Measurements from ENCODE around the gene COMT.
A peak's percentile ranks its signal among the peaks of the same experiment; 100 is the strongest.

COMT gene

DNA sequence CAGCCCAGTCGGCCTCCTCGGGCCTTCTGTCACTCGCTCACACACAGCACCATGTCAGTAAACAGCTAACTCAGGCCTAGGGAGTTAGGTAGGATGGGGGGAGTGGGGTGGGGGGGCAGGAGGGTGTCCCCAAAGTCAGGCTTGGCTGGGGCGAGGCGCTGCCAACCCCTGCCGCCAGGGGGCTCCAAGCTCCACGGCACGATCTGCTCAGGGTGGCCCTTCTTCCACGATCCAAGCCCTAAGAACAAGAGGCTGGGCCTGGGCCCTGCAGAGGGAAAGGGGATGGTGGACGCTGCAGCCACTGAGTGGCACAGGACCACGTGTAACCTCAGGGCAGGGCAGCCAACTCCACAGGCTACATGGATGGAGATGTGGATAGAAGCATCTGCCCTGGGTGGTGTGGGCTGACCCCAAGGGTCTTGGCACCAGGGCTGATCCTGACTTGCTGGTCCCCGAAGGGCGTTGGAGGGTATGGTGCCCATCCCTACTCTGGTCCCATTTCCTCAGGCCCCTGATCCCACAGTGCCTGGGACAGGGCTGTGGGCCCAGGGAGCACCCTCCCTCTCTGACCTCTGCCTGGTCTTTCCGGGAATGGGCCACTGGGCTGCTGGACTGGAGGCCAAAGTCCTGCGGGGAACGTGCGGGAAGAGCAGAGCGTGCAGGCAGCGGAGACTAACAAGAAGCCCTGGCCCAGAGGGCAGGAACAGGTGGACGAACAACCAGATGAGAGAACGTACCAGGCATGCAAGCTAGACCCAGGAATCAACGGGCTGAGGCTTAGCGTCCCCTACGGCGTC is 29.1 kb downstream of the COMT start:
- DNase-seq, result peak; percentile 62

DNA sequence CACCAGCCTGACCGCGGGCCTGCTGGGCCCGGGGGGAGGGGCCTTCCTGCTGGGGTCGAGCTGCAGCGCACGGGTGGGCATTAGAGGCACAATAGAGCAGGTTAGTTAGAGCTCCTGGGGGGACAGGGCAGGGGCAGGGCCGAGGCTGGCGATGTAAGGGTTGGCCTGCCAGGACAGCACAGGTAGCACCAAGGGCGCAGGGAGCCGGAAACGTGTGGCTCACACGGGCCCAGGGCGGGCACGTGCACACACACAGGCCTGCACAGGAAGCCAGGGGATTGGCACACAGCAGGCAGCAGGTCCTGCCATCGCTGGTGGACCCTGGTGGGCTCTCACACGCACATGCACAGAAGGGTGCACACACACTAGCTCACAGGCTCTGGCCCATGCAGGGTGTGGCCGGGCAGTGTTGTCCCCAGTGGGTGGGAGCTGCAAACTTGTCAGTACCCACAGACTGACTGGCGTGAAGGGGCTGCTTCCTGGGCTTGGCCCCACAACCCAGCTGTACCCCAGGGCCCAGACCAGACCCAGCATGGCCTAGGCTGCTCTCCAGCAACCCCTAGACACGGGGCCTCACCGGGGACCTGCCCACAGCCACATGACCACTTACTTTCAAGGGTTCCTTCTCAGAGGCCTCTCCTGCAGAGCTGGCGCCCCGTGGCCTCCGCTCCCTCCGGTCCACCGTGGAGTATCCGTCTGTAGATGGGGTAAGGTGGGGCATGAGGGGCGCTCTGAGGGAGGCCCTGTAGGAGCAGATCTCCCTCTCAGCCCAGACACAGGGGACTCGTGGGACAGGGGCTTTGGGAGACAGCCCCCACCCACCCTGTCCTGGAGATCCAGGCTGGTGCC is 29.9 kb downstream of the COMT start:
- DNase-seq, result no peak

DNA sequence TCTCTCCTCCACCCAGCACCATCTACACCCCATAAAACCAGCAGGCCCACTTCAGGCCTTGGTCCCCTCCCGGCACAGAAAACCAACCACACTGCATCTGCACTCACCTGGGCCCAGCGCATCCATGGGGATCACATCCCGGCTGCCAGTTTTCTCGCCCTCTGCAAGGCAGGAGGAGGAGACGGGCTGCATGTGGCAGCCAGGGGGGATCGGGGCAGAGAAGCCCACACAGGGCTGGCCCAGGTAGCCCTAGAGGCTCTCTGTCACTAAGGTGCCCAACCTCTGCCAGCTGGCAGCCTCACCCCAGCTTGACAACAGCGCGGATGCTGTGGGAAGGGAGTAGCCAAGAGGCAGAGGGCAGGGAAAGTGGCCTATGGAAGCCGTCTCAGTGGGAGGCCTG is 30.7 kb downstream of the COMT start:
- no peak for DNase-seq

DNA sequence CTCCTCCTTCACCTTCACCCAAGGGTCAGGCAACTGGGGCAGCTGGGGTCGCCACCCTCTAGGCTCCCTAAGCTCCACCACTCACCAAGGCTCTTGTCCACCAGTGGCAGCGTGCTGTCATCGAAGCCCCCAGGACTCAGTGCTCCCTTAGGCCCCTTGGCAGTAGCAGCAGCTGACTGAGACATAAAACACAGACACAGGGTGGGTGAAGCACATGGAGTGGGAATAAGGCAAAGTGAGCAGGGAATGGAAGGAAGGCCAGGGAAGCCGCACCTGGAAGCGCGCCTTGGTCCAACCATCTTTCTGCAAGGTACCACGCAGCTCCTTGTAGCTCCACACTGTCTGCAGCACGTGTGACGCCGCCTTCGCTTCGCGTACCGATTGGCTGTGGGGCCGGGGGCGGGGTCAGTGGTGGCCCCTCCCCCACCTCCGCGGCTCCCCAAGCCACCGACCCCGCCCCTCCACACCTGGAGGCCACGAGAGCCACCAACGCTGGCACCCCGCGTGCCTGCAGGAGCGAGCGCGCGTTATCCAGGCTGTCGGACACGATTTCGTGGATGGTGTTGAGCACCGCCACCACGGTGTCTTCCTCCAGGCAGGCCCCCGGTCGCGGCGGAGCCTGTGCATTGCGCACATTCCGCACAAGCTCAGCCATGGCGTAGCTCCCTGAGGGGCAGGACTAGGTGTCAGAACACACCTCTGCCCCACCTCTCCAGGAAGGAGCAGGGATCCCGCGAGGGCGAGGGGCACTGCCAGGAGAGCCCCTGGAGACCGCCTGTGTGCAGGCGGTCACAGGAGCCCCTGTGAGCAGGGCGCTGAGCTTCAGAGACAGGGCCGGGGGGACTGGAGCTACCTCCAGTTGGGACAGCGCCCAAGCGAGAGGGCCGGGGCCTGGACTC is 31.3 kb downstream of the COMT start:
- no peak for DNase-seq

DNA sequence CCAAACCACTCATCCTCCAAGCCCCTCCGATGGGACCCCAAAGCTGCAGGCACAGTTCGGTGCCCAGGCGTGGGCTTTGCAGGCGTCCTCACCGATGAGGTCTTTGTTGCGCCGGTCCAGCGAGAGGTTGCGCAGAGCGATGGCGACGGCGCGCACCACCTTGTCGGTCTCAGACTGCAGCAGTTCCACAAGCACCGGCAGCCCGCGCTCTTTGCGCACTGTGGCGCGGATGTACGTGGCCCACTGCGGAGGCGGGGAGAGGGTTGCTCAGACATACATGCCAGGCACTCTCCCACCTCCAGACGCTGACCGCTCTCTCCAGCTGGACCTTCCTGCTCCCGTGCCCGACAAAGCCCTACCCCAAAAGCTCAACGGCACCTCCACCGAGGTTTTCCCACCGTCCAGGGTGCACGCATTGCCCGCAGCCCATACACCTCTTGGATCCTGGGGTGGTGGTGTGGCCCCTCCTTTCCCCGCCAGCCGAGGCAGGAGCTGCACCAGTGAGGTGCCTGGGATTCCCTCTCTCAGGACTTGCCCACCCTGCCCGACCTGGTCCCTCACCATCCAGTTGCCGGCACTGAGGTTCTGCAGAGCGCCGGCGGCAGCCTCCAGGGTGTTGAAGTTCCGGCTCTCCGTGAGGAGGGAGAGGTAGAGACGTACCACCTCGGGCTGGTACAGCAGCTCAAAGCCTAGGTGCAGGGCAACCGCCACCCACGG is 32.1 kb downstream of the COMT start:
- no peak for DNase-seq

DNA sequence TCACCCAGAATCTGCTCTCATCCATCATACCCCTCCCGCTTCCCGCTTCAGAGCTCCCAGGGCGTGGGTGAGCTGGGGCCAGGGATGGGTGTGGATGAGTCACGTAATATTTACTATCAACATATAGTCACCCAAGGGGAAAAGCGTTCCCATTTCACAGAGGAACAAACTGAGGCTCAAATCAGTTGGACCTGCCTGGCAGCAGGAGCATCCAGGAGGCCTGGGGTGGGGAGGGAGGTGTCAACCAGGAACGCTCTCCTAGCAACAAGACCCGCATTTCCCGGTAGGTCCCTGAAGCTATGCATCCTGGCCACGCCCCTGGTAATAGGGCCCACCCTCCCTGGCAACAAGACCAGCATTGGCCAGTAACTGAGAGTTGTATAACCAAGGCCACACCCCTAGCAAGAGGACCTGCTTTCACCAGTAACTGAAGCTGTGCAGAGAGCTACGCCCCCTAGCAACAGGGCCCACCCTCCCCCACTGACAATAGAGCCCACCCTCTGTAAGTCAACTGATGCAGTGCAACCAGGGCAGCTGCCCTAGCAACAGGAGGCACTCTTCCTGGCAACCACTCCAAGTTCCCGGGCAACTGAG is 32.8 kb downstream of the COMT start:
- DNase-seq, result no peak

DNA sequence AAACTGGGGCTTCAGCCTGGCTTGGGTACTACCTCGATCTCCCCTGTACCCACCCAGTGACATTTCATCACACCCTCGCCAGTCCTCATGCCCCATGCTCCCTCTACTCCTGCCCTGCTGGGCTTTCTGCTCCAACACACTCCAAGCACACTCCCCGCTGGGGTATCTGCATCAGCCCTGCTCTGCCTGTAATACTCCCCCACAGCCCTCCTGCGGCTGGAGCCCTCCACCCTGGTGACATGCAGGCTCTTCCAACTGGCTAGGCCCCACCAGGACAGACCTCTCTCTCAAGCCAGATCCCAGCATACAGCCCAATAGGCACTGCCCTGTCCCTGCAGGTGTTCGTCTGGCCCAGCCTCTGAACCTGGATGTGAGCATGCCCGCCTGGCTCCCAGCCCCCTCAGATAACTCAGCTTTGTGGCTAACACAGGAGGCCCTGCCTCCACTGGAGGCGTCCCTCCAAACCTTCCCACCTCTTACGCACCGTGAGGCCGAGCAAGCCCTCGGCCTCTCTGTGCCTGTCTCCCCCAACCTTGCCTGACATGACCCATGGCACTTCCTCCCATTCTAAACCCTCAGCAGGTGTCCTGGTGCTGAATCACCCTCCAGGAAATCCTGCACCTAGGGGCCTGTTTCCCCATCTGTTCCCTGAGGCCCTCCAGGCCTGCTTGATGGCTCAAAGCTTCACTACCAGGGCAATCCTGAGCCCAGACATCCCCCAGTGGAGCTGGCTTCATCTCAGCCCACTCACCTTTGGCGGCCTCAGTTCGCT is 33.5 kb downstream of the COMT start:
- DNase-seq, result no peak

DNA sequence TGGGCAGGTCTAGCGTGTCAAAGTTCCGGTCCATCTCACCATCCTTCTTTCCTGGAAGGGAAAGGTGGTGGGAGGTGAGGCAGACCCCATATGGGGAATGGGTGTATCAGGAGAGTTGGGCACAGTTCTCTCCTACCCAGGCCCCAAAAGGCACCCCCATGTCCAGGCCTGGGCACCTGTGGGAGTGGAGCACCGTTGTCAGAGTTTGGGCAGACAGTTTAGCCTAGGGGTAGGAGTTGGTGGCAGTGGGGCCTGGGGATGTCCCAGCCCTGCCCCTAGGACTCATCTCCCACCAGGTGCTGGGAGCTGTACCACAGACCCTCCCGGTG is 34.1 kb downstream of the COMT start:
- no peak for DNase-seq

DNA sequence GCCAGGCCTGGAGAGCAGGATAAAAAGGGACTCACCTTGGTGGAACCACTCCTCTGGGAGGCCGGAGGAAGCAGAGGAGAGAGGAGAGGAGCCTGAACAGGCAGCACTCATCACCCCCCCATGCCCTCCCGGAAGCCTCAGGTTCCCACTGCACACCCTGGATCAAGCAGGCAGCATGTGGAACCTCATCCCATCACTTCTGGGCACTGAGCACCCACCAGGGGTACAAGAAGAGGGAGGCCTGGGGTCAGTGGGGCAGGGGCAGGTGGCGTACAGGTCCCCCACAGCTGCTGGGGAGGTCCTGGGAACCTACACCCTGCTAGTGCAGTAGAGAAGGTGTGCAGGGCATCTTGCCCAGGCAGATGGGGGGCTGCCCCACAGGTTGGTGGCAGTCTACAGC is 35.1 kb downstream of the COMT start:
- DNase-seq, result no peak

DNA sequence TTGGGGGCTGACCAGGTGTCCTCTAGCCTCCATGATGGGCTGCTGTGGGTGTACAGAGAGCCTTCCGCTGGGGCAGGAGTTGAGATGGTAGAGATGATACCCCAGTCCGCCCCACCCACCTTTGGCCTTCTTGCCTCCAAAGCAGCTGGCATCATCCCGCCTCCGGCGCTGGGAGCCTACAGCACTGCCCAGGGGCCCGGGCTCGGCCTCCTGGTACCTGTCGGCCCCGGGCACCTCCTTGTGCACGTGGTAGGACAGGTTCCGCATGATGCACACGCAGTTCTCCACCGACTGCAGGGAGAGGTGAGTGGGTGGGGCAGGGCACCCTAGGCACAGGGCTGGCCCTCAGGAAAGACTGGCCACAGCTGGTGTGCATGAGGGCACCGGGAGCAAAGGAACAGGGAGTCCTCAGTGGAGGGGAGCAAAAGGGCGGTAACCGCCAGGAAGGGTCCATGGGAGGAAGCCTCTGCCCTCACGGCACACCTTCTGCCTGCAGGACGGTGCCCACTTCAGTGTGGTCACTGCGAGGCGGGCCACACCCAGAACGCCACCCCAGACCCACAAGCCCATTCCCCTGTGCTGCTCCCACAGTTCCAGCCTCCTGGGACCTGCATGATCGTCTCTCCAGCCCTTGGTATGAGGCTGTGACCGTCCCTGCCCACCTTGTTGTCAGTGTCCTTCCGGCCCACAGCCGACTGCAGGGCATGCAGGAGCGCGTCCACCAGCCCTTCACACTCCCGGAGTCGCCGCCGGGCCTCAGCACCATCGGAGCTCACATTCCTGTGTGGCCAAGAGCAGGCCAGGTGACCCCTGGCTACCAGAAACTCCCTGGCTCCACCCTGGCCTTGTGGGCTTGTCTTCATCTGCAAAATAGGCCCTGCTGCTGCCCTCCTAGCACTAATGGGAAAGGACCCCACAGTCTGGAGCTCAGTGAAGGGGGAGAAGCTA is 36.0 kb downstream of the COMT start:
- no peak for DNase-seq

DNA sequence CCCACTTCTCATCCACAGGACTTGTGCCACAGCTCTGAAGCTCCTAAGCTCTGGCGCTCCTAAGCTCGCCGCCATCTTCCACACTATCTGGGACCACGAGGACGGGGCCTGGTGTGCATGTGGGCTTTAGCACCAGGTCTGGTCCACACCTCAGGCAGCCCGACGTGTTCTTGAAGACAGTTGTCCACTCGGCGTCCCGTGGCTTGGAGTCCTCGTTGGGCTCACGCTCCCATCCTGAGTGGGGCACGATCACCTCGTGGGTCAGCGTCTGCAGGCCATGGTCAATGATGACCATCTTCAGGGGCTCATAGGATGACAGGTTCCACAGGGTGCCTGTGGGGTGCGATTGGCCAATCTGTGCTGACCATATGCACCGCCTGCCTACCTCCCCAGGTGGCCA is 37.2 kb downstream of the COMT start:
- DNase-seq, result no peak

DNA sequence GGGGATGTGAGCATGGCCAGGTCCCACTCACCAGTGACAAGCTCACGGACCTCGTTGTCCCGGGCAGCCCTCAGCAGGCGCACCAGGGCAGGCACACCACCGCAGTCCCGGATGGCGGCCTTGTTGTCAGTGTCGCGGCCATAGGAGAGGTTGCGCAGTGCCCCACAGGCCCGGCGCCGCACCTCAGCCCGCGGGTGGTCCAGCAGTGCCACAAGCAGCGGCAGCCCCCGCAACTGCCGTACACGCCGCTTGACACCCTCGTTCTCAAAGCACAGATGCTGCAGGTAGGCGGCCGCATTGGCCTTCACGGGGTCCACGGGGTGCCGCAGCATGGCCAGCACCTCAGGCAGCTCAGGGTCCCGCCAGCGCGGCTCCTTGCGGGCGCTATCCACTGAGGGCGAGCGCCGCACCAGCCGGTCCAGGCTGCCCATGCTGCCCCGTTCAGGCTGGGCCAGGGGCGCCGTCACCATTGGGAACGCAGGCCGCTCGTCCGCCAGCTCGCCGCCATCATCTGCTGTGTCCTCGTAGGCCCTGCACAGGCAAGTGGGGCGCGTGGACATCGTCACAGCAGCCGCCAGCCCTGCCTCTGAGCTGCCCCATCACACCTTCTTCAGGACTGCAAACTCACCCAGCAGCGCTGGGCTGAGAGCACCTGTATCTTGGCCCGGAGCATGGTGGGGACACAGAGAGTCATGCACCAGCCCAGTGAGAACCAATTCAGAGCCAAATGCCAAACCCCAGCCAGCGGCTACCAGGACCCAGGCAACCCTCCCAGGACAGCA is 38.3 kb downstream of the COMT start:
- DNase-seq, result no peak

DNA sequence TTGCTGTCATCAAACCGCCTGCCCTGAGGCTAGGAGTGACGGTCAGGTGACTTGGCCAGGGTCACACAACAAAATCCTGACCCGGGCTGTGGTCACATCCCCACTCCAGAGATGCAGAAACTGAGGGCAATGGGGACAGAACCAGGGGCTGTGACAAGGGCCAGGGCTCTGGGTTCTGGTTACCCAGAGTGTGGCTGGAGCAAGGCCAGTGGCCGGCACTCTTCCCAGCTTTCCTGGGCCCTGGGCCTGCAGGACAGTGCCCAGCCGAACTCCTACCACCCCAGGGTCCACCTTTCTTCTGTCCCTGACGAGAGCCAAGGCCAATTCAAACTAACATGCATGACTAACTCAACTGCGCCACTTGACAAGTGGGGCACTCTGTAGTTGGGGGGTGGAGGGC is 39.2 kb downstream of the COMT start:
- no peak for DNase-seq

DNA sequence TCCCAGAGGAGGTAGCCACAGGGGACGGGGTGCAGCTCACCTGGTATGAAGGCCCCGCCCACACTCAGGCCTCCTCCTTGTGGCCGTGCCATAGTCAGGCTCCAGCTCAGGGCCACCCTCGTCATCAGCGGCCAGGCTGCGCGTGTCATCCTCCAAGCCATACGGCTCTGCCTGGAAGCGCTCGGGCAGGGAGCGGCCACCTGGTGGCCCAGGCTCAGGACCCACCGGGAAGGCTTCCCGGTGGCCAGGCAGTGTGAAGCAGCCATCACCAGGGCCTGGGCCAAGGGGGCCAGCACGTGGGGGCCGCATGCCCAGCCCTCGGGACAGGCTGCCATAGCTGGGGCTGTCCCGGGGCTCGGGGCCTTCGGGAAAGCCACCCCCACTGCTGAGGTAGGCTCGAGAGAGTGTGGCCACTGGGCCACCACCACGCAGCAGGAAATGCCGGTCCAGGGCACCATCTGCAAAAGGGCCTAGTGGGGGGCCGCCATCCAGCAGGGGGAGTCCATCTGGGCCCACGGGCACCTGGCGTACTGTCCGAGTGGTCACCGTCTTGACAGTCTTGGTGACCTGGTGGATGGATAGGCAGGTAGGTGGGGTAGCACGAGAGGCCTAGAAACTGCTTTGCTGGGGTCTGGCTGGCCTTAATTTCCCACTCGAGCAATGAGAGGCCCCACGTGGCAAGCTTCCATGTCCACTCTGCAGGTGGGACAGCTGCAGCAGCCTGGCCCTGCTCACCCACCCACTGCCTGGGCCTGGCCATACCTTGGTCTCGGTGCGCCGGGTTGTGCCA is 39.8 kb downstream of the COMT start:
- DNase-seq, result no peak

DNA sequence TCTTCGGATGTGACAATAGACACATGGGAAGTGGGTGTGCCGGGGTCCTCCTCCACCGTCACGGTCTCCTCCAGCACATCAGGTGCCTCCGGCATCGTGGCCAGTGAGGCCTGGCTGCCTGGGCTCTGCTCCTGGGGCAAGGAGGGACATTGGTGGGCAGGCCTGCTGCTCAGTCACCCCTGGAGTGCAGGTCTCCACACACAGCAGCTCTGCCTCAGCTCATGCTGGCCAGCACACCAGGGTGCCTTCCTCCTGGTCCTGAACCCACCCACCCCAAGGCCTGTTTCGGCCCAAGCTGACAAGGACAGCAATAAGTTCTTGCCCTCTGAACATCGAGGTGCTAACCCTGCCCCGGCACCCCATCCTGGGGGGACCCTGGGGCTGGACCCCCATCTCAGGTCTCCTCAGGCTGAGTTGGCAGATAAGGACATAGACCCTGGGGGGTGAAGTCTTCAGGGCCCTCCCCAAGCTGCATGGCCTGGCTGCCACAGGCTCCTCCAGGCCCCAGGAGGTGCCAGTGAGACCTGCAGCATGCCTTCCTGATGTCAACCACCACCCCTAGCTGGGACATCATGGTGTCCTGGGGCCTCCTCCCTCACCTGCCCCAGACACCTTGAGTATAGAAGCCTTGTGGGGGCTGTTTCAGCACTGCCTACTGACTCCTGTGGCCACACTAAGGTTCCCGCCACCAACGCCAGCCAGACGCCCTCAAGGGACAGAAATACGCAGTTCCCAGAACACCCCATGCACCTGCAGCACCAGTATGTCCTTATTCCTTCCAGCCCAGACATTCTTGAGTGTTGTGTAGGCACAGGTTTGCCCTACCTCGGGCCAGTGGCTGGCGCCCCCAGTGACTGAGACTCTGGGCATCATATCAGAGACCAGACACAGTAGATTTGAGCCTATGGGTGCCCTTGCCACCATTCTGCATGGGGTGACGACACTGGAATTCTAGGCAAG is 40.7 kb downstream of the COMT start:
- DNase-seq, result no peak

DNA sequence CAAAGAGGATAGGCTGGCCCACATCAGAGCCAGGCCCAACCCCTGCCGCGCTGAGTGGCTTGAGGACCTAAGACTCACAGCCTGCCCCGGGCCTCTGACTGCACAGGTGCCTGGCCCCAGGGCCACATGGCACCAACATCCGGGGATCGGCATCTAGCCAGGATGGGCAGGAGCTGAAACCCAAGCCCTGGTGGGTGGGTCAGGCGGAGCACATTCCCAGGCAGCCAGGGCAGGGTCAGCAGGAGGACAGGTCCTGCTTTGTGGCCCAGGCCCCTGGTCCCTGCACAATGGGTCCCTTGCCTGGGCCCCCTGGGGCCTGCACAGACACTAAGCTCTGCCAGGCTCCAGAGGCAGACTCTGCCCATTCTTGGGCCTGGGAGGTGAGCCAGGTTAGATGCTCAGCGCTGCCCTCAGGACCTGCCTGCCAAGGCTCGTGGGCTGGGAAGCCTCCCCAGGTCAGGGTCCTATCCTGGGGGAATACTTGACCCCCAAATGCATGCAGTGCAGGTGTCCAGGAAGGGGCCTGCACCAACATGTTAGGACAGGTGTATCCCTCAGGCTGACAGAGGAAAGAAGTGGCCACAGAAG is 41.5 kb downstream of the COMT start:
- DNase-seq, result no peak

DNA sequence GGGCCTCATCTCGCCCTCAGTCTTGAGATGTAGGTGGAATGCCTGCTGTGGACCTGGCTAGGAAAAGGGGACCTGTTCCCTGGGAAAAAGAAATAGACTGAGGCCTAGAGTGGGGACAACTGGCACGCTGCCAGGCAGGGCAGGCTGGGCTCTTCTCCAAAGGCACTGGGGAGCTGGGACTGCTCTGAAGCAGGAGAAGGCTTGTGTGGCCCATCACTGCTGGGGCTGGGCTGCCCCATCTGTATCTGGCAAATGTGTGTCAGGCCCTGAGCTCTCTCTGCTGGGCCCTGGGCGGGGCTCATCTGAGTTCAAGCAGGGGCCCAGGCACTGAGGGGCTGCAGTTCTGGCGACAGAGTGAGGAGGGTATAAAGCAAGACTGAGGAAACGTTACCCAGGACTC is 42.2 kb downstream of the COMT start:
- DNase-seq, result no peak
